DOHH2 (cell line): Measurements from ENCODE around the gene COL8A1.

Experiments
- CTCF ChIP-seq: fragments of 200-600 bp; sonication (generic); IDR thresholded peaks from one replicate; pipeline ENCODE4 v1.5.1; 2014; ENCODE audit warnings: antibody characterized with exemption, mild to moderate bottlenecking, low read depth, low read length; ENCODE audit not compliant: poor library complexity, severe bottlenecking
- EZH2phosphoT487 ChIP-seq: fragments of 200-600 bp; sonication (generic); IDR thresholded peaks from 2 replicates; pipeline ENCODE4 v1.6.1; 2017; ENCODE audit warnings: borderline replicate concordance, mild to moderate bottlenecking, antibody characterized with exemption, low read length, moderate library complexity, mixed read lengths

GRCh38 chr3:99656624-99657023 is 18.2 kb downstream of the COL8A1 start:
- no peak for TF ChIP-seq CTCF
- TF ChIP-seq EZH2phosphoT487, result no peak
